Adrenal gland (tissue), 5 donors: ENCODE data around the gene GPRC5D.

Source experiments
- CTCF ChIP-seq, 6 experiments: fragments of 450-650 bp in 4 of 6; fragments of 200-600 bp in 2 of 6; sonication (generic) in 1 of 6; IDR thresholded peaks; 1 replicate in 5 of 6; 2 replicates in 1 of 6; pipeline versions ENCODE4 v1.5.1 to v1.8.0; 2016 to 2021; ENCODE audit warnings: antibody characterized with exemption in 6 of 6, mild to moderate bottlenecking in 2 of 6, moderate library complexity in 1 of 6
- POLR2A ChIP-seq, 2 donors: fragments of 450-650 bp; IDR thresholded peaks; one replicate each; pipeline ENCODE4 v1.6.1; 2017; ENCODE audit warnings: antibody characterized with exemption in 2 of 2, mild to moderate bottlenecking in 2 of 2, moderate library complexity in 1 of 2
- donor health status: DM: no; HTN: no; CAD: no.

GRCh38 chr12:12925388-12925787, 26.6 kb downstream of the GPRC5D start:
- TF ChIP-seq CTCF (IDR thresholded peaks at IDR 0.05) (no peak), POLR2A (IDR thresholded peaks at IDR 0.05) (no peak)
